Measurements from ENCODE around the gene SH3BP5. TPM values are rescaled to one million over a fixed set of nuclear protein-coding genes. Genes with fewer than 3 reads are reported as not detected.

The SH3BP5 gene
- total RNA-seq, 4 donors from 2014 or later, result 12.8 to 64.4 (median 16.0) TPM

DNA sequence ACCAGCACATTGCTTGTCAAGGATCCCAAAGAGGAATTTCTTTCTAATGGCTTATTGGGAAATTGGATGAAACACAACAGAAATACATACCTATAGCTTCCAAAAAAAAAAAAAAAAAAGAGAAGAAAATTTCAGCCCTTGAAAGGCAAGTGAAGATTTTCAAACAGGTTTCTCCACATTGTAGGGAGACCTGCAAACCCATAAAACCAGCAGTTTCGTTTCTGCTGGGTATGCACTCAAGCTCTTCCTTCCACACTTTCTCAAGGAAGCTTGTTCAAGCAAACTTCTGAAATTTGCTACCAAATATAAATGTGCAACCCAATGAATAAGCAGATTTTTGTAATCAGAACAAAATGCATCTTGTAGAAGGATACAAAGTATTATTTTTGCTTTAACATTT lies 15.9 kb upstream of the SH3BP5 start:
- H3K4me1 ChIP-seq, result peaks cover 0 to 9% (median 0%) of the 10 kb centered on the region in 4 donors
- no peak overlapping the region for H3K4me3 ChIP-seq
- no peak overlapping the region for H3K27ac ChIP-seq
- no peaks in the 10 kb centered on the region for H3K9me3 ChIP-seq
- H3K36me3 ChIP-seq, result no peaks in the 10 kb centered on the region
- no peak for DNase-seq
- no peak for TF ChIP-seq POLR2A (IDR thresholded peaks at IDR 0.05)
- TF ChIP-seq, protein P1, sequence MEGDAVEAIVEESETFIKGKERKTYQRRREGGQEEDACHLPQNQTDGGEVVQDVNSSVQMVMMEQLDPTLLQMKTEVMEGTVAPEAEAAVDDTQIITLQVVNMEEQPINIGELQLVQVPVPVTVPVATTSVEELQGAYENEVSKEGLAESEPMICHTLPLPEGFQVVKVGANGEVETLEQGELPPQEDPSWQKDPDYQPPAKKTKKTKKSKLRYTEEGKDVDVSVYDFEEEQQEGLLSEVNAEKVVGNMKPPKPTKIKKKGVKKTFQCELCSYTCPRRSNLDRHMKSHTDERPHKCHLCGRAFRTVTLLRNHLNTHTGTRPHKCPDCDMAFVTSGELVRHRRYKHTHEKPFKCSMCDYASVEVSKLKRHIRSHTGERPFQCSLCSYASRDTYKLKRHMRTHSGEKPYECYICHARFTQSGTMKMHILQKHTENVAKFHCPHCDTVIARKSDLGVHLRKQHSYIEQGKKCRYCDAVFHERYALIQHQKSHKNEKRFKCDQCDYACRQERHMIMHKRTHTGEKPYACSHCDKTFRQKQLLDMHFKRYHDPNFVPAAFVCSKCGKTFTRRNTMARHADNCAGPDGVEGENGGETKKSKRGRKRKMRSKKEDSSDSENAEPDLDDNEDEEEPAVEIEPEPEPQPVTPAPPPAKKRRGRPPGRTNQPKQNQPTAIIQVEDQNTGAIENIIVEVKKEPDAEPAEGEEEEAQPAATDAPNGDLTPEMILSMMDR (IDR thresholded peaks at IDR 0.05), result no peak
- H3K27me3 ChIP-seq, result no peaks in the 10 kb centered on the region

DNA sequence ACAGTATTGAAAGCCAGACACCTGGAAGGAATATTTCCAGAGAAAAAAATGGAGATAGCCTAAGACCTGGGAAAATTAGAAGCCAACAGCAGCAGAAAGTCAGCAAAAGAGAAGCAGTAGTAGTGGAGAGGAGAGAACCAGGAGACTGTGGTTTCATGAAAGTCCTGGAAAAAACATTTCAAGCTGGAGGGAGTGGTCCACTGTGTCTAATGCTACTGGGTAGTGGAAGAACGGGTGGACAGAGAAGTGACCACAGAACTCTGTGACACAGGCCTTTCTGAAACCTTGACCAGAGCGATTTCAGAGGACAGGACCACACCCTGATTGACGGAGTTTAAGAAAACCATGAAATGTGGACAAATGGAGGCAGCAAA lies 15.3 kb upstream of the SH3BP5 start:
- DNase-seq, result no peak
- no peaks in the 10 kb centered on the region for H3K9me3 ChIP-seq
- H3K27ac ChIP-seq, result peak overlapping the region in 1 of 4 donors; percentile 74
- H3K27me3 ChIP-seq, result no peaks in the 10 kb centered on the region
- no peak for TF ChIP-seq POLR2A (IDR thresholded peaks at IDR 0.05)
- TF ChIP-seq, protein P1 (IDR thresholded peaks at IDR 0.05), result no peak
- peaks cover 0 to 9% (median 0%) of the 10 kb centered on the region in 4 donors for H3K4me1 ChIP-seq
- no peaks in the 10 kb centered on the region for H3K36me3 ChIP-seq
- no peak overlapping the region for H3K4me3 ChIP-seq

DNA sequence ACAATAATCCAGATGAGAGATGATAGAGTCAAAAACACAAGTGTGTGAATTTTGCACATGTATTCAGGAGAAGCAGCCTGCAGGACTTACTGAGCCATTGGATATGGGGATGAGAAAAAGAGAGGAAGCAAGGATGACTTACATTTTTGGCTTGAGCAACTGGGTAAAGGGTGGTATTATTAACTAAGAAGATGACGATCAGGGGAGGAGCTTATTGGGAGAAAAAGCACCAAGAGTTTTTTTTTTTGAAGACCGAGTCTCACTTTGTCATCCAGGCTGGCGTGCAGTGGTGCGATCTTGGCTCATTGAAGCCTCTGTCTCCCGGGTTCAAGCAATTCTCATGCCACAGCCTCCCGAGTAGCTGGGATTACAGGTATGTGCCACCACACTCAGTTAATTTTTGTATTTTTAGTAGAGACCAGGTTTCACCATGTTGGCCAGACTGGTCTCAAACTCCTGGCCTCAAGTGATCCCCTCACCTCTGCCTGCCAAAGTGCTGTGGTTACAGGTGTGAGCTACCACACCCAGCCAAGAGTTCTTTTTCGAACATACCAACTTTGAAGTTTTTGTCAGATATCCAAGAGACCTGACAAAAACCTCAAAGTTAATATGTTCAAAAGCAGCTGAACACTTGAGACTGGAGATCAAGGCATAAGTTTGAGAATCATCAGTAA lies 14.8 kb upstream of the SH3BP5 start:
- Histone ChIP-seq H3K36me3 (no peaks in the 10 kb centered on the region), H3K4me1 (peaks cover 0 to 9% (median 0%) of the 10 kb centered on the region in 4 donors), H3K9me3 (no peaks in the 10 kb centered on the region), H3K27me3 (no peaks in the 10 kb centered on the region), H3K4me3 (no peak overlapping the region), H3K27ac (peak overlapping the region in 2 of 4 donors; percentile 71 to 74)
- no peak for TF ChIP-seq POLR2A (IDR thresholded peaks at IDR 0.05)
- TF ChIP-seq, protein P1 (IDR thresholded peaks at IDR 0.05), result no peak
- DNase-seq, result no peak

DNA sequence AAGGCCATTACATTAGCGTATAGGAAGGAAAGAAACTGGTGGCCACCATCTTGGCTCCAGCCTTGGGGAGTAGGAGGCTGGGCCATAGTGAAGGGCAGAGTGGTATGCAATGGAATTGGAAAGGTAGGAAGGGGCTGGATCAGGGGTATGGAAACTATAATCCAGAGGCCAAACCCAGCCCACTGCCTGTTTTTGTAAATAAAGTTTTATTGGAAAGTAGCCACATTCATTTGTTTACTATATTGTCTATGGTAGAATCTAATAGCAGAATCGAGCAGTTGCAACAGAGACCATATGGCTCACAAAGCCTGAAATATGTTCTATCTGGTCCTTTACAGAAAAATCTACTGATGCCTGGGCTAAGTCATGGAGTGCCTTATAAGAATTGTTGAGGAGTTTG lies 14.1 kb upstream of the SH3BP5 start:
- H3K27me3 ChIP-seq, result no peaks in the 10 kb centered on the region
- H3K27ac ChIP-seq, result peak overlapping the region in 2 of 4 donors; percentile 71 to 74
- H3K36me3 ChIP-seq, result no peaks in the 10 kb centered on the region
- no peak overlapping the region for H3K4me3 ChIP-seq
- TF ChIP-seq POLR2A (IDR thresholded peaks at IDR 0.05), result no peak
- TF ChIP-seq, protein P1 (IDR thresholded peaks at IDR 0.05), result no peak
- H3K9me3 ChIP-seq, result no peaks in the 10 kb centered on the region
- no peak for DNase-seq
- peaks cover 0 to 9% (median 0%) of the 10 kb centered on the region in 4 donors for H3K4me1 ChIP-seq

DNA sequence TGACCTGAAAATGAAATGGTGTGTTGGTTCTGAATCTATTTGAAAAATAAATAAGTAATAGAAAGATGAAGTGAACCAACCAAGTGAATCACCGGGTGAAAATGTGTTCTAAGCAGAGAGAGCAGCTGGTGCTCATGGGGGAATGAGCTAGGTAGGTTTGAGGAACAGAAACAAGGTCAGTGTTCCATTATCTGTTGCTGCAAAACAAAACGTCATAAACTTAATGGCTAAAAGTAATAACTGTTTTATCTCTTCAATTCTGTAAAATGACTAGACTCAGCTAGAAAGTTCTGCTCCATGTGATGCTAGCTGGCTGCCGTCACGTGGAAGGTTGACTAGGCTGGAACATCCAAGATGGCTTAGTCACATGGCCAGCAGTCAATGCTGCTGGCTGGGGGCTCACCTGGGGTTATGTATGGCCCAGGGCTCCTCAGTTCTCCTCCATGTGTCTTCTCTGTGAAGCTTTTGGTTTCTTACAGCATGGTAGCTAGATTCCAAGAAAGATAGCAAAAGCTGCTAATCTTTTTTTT lies 13.3 kb upstream of the SH3BP5 start:
- Histone ChIP-seq H3K4me3 (no peak overlapping the region), H3K27me3 (no peaks in the 10 kb centered on the region), H3K36me3 (no peaks in the 10 kb centered on the region), H3K27ac (peak overlapping the region in 3 of 4 donors; percentile 8 to 74 (median 71)), H3K9me3 (no peaks in the 10 kb centered on the region), H3K4me1 (peaks cover 0 to 9% (median 0%) of the 10 kb centered on the region in 4 donors)
- peak in 2 of 3 donors; percentile 75 for DNase-seq
- TF ChIP-seq, protein P1 (IDR thresholded peaks at IDR 0.05), result no peak
- no peak for TF ChIP-seq POLR2A (IDR thresholded peaks at IDR 0.05)

All from Peyer's patch (tissue), 4 donors.